HG03558 (cell line): Measurements from ENCODE around the gene HDAC4.

Source experiments
- ATAC-seq: cut with Tn5 transposase; IDR thresholded peaks from one replicate; pipeline ENCODE4 v1.9.1; 2021; ENCODE audit warnings: moderate number of reproducible peaks; ENCODE audit not compliant: unreplicated experiment; ENCODE audit errors: extremely low read depth

Gene HDAC4

GRCh38 chr2:239109041-239109927 is 291.5 kb downstream of the HDAC4 start:
- ATAC-seq = no peak

GRCh38 chr2:239108459-239108858 is 292.4 kb downstream of the HDAC4 start:
- no peak for ATAC-seq

- ATAC-seq = no peak
Observed at GRCh38 chr2:239107936-239108335, 292.9 kb downstream of the HDAC4 start.

- ATAC-seq = no peak
Observed at GRCh38 chr2:239106966-239107365, 293.9 kb downstream of the HDAC4 start.

GRCh38 chr2:239106314-239106908 is 294.4 kb downstream of the HDAC4 start:
- no peak for ATAC-seq

- ATAC-seq = no peak
Observed at GRCh38 chr2:239105234-239105633, 295.6 kb downstream of the HDAC4 start.

GRCh38 chr2:239104800-239105199 is 296.0 kb downstream of the HDAC4 start:
- no peak for ATAC-seq

GRCh38 chr2:239103125-239104098 is 297.4 kb downstream of the HDAC4 start:
- no peak for ATAC-seq

- ATAC-seq = no peak
Observed at GRCh38 chr2:239102266-239102665, 298.6 kb downstream of the HDAC4 start.

GRCh38 chr2:239101807-239102206 is 299.0 kb downstream of the HDAC4 start:
- ATAC-seq = no peak

GRCh38 chr2:239101071-239101470 is 299.7 kb downstream of the HDAC4 start:
- ATAC-seq = no peak

- no peak for ATAC-seq
Observed at GRCh38 chr2:239099474-239099873, 301.3 kb downstream of the HDAC4 start.

GRCh38 chr2:239098288-239098970 is 302.4 kb downstream of the HDAC4 start:
- no peak for ATAC-seq

- ATAC-seq = no peak
Observed at GRCh38 chr2:239097428-239097696, 303.5 kb downstream of the HDAC4 start.

- ATAC-seq = no peak
Observed at GRCh38 chr2:239096676-239097427, 304.0 kb downstream of the HDAC4 start.

GRCh38 chr2:239095460-239096081 is 305.2 kb downstream of the HDAC4 start:
- no peak for ATAC-seq

GRCh38 chr2:239094867-239095266 is 306.0 kb downstream of the HDAC4 start:
- no peak for ATAC-seq

GRCh38 chr2:239093952-239094351 is 306.9 kb downstream of the HDAC4 start:
- ATAC-seq = no peak

GRCh38 chr2:239093542-239093941 is 307.3 kb downstream of the HDAC4 start:
- ATAC-seq = no peak
